Non-pigmented ciliary epithelial cell (primary cell): ENCODE data around the gene CCDC7.
"Not testable (repeated sequence)": the region's sequence is repeated elsewhere in the genome, so short reads cannot be mapped to it uniquely, and the experiment has no call there.

Source experiments
- DNase-seq: peaks from one replicate; pipeline ENCODE4 v3.0.0-alpha.2; 2010; ENCODE audit warnings: low read depth

Gene CCDC7

DNA sequence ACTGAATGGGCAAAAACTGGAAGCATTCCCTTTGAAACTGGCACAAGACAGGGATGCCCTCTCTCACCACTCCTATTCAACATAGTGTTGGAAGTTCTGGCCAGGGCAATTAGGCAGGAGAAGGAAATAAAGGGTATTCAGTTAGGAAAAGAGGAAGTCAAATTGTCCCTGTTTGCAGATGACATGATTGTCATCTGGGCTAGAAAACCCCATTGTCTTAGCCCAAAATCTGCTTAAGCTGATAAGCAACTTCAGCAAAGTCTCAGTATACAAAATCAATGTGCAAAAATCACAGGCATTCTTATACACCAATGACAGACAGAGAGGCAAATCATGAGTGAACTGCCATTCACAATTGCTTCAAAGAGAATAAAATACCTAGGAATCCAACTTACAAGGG, 116.8 kb downstream of the CCDC7 start:
- DNase-seq, result not testable (repeated sequence)

DNA sequence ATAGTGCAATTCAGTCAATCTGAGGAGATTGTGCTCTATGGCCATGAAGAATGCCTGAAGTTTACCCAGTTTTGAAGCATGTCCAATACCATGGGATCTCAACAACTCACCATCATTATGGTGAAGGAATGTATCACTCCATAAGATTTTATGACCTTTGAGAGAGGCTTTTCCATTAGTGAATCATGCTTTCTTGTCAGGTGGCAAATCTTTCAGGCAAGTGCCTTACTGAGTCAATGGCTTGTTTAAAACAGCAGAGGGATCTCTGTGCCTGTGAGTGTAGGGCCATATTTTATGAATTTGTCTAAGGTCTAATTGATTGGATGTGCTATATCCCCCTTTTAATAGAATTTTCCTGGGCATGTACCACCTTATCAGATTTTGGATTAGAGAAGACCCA, 131.5 kb downstream of the CCDC7 start:
- DNase-seq, result no peak

DNA sequence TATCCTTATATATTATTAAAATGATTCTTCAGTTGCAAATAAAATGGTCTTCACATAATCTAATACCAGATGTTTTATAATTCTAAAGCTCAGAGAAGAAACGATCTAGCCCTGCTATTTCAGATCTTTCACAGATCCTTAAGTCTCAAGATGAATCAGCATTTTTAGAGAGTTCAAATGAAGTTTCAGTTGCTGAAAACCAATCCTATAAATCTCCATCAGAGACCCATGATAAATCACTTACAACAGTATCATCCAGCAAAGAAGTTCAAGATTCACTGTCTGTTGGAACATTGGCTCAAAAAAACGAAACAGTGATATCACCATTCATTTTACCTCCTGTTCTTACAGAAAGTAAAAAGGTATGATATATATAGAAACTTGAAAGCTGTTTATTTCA, 137.0 kb downstream of the CCDC7 start:
- no peak for DNase-seq

DNA sequence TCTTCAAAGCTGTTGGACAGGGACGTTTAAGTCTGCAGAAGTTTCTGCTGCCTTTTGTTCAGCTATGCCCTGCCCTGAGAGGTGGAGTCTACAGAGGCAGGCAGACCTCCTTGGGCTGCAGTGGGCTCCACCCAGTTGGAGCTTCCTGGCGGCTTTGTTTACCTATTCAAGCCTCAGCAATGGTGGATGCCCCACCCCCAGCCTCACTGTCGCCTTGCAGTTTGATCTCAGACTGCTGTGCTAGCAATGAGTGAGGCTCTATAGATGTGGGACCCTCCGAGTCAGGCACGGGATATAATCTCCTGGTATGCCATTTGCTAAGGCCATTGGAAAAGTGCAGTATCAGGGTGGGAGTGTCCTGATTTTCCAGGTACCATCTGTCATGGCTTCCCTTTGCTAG, 152.1 kb downstream of the CCDC7 start:
- DNase-seq, result not testable (repeated sequence)

DNA sequence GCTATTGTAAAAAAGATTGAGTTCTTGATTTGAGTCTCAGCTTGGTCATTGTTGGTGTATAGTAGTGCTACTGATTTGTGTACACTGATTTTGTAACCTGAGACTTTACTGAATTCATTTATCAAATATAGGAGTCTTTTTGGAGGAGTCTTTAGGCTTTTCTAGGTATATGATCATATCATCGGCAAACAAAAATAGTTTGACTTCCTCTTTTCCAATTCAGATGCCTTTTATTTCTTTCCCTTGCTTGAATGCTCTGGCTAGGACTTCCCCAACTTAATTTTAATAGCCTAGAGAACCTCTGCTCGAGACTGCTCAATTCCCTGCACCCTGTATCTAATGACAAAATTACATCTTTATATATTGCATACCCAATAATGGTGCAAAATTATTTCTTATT, 154.4 kb downstream of the CCDC7 start:
- DNase-seq, result no peak

DNA sequence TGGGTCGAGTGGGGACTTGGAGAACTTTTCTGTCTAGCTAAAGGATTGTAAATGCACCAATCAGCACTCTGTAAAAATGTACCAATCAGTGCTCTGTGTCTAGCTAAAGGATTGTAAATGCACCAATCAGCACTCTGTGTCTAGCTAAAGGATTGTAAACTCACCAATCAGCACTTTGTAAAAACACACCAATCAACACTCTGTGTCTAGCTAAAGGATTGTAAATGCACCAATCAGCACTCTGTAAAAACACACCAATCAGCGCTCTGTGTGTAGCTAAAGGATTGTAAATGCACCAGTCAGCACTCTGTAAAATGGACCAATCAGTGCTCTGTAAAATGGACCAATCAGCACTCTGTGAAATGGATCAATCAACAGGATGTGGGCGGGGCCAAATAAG, 155.6 kb downstream of the CCDC7 start:
- not testable (repeated sequence) for DNase-seq

DNA sequence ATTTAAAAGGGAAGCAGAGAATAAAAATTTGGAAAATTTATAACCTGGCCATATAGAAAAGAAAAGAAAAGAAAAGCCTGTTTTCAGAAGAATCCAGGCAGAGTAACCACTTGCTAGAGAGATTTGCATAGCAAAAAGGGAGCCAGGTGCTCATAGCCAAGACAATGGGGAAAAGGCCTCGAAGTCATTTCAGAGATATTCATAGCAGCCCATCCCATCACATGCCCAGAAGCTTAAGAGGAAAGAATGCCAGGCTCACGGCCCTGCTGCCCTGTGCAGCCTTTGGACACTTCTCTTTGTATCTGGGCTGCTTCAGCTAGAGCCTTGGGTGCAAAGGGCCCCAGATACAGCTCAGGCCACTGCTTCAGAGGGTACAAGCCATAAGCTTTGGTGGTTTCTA, 159.8 kb downstream of the CCDC7 start:
- DNase-seq, result no peak

DNA sequence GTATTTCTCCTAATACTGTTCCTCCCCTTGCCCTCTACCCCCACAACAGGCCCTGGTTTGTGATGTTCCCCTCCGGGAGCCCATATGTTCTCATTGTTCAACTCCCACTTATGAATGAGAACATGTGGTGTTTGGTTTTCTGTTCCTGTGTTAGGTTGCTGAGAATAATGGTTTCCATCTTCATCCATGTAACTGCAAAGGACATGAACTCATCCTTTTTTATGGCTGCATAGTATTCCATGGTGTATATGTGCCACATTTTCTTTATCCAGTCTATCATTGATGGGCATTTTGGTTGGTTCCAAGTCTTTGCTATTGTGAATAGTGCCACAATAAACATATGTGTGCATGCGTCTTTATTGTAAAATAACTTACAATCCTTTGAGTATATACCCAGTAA, 164.6 kb downstream of the CCDC7 start:
- DNase-seq, result not testable (repeated sequence)

DNA sequence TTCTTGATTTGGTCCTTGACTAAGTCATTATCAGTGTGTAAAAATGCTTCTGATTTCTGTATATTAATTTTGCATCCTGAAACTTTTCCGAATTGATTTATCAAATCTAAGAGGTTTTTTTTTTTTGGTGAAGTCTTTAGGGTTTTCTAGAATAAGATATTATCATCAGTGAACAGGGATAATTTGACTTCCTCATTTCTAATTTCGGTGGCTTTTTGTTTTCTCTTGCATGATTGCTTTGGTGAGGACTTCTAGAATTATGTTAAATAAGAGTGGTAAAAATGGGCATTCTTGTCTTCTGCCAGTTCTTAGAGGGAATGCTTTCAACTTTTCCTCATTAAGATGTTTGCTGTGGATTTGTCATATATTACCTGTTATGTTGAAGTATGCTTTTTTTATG, 170.5 kb downstream of the CCDC7 start:
- DNase-seq, result no peak

DNA sequence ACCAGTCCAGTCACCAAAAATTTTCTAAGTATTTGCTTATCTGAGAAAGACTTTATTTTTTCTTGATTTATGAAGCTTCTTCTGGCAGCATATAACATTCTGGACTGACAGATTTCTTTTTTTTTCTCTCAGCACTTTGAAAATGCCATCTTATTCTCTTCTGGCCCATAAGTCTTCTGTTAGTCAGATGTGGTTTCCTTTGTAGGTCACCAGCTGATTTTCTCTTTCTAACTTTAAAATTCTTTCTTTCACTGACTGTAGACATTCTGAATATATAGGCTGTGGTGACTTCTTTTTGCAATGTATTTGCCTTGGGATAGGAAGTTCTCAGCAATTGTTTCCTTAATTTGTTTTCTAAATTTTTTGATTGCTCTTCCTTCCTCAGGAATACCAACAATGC, 172.5 kb downstream of the CCDC7 start:
- DNase-seq, result no peak

DNA sequence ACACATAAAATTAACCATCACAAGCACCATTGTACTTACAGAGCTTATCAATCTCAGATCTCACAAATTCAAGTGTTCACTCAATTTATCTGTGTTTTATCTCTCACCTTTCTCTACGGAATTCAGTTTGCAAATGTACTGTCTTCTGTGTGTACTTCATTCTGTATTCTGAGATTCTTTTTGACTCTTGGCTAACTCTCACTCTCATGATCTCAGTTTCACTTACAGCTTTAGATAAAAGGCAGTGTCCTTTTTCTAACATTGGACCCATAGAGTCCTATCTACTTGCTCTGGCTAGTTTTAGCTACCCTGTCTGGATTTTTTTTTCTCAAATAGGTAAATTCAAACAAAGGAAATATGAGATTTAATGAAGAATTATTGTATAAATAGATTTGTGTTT, 176.0 kb downstream of the CCDC7 start:
- no peak for DNase-seq

DNA sequence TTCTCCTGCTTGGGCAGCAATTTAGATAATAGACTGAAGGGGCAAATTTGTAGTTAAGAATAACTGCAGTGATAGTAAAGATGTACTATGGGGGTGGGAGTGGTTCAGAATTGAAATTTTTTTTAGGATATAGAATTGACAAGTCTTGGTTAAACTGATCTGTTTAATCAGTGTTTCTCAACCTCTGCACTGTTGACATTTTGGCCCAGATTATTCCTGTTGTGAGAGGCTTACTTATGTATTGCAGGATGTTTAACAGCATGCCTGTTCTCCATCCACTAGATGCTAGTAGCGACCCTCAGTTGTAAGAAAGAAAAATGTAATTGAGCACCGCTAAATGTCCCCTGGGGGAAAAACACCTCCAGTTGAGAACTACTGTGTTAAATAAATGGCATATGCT, 176.5 kb downstream of the CCDC7 start:
- no peak for DNase-seq

DNA sequence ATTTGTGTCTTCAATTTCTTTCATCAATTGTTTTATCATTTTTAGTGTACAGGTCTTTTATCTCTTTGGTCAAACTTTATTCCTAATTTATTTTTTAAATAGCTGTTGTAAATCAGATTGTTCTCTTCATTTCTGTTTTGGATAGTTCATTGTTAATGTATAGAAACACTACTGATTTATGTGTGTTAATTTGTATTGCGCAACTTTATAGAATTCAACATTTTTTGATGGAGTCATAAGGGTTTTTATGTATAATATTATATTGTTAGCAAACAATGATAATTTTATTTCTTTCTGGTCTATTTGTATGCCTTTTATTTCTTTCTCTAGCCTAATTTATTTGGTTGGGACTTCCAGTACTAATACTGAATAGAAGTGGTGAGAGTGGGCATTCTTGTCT, 181.2 kb downstream of the CCDC7 start:
- DNase-seq, result no peak

DNA sequence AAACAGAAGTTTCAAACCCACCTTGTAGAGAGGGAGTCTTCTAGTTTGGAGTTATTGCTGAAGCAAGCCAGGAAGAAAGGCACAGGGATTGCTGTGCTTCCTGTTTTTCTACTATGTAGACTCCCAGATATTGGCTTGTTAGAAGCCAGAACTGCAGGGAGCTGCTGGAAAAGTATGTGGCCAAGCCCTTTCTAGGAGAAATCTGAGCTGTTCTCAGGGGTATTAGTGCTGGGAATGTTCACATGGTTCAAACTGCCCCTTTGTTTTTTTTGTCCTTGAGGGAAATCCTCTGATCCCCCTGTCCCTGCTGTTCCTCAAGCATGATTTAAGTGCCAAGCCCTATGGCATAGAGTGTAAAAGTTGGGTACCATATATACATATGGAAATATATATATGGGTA, 184.0 kb downstream of the CCDC7 start:
- no peak for DNase-seq

DNA sequence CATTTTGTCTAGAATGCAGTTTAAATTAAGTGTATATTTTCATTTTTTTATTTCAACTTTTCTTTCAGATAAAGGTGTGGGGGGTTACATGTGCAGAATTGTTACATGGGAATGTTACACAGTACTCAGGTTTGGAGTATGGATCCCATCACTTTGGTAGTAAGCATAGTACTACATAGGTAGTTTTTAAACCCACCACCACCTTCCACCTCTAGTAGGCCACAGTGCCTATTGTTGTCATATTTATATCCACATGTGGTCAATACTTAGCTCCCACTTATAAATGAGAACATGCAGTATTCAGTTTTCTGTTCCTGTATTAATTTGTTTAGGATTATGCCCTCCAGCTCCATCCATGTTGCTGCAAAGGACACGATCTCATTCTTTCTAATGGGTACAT, 200.6 kb downstream of the CCDC7 start:
- DNase-seq, result no peak

DNA sequence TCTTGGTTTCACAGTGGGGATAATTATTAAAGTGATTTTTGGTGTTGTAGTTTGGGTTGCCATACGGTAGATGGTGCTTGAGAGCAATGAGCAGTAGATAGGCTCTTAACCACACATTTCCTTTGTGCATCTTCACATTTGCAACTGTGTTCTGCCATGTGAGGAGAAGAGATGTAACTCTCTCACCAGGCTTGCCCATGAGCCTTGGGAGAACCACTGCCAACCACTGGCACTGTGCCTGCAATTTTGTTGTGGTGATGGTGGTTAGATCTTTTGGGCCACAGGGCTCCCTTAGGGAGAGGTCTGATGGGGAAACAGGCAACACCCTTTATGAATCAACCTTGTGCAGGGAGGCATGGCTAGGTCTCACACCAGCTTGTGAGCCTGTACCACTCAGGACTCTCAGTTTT, 204.3 kb downstream of the CCDC7 start:
- no peak for DNase-seq

DNA sequence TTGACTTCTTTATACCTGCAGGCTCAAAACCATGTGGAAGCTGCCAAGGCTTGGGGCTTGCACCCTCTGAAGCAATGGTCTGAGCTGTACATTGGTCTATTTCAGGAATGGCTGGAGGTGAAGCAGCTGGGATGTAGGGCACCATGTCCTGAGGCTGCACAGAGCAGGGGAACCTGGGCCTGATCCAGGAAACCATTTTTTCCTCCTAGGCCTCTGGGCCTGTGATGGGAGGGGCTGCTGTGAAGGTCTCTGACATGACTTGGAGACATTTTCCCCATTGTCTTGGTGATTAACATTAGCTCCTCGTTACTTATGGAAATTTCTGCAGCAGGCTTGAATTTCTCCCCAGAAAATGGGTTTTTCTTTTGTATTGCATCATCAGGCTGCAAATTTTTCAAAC, 211.5 kb downstream of the CCDC7 start:
- DNase-seq, result not testable (repeated sequence)

DNA sequence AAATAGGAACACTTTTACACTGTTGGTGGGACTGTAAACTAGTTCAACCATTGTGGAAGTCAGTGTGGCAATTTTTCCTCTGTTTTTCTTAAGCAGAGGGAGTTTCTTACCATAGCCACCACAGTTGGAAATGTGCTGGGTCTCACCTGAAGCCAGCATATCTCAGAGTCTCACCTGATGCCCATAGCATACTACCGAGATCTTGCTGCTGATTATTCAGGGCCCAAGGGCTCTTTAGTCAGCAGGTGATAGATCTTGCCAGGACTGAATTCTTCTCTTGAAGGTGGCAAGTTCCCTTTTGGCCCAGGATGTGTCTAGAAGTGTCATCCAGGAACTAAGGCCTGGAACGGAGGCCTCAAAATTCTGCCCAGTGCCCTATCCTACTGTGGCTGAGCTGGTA, 215.4 kb downstream of the CCDC7 start:
- DNase-seq, result no peak

DNA sequence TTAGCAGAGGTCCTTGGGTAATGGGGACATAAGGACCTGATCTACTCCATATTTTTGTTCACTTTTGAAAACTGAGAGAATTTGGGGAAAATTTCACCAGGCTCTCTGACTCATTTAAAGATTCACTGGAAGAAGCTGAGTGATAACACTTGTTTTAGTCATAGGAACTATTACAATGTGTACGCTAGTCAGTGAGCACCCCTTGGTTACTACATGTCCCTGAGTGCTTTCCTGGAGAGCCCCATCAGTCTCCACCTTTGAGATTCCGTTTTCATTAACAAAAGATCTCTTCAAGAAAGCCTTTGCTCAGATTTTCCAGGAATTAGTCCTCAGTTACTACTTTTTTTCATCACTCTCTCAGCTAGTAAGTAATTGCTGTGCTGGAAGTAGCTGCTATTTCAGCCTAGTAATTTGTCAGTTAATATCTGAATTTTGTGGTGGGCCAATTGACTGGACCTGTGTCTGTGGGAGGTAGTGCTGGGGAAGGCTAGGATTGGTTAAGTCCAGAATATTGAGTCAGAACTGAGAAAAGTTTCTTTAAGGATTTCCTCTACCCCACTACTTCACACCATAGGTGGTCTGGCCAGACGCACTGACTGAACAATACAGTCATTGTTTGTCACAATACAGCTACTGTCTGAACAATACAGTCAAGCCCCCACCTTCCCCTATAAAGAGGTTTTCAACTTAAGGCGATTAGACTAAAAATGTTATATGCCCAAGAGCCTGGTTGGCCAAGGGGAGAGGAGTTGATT, 235.0 kb downstream of the CCDC7 start:
- DNase-seq, result no peak

DNA sequence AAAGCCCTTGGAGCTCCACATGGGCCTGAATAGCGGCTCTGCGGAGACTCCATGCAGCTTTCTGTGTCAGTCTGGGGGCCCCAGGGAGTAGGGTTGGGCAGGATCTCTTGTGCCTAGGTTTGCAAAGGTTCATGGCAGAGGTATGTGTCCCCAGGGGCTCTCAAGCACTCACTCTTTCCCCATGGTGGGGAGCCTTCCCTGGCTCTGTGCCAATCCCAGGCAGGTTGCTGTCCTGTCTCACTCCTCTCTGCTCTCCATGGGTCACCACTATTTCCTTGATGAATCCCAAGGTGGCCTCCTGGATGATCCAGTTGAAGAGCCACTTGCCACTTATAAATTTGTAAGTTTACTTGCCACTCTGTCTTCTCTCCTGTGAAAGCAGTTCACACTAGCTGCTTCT, 238.4 kb downstream of the CCDC7 start:
- DNase-seq, result no peak

DNA sequence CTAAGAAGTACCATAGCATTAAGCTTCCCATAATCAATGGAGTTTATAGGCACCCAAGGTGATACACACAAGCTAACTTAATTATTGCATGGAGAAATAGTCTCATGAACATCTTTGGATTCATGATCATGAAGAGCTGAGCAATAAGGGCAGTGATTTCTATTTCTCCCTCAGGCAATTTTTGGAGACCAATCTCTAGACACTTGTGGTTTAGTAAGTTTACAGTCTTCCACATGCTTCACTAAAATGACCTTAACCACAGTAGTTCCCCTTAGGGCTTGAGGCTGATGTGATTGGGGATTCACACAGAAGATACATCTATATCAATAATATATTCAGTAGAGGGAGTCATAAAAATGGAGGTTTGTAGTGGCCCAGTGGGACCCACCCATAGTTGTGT, 241.2 kb downstream of the CCDC7 start:
- no peak for DNase-seq

DNA sequence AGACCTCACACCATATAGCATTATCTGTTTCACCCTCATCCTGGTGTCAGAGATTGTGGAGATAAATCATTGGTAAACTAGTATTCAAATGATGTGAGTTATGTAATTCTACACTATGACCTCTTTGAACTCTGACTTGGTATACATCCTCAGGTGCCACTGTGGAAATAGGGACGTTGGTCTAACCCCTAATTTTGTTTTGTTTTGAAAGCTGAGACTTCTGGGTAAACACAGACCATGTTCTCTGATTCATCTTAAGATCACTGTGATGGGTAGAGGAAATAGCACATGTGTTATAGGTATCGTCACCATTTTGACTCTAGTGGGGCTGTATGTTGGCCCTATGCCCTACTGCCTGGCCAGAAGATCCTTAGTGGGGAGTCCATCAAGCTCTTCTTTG, 241.6 kb downstream of the CCDC7 start:
- no peak for DNase-seq

DNA sequence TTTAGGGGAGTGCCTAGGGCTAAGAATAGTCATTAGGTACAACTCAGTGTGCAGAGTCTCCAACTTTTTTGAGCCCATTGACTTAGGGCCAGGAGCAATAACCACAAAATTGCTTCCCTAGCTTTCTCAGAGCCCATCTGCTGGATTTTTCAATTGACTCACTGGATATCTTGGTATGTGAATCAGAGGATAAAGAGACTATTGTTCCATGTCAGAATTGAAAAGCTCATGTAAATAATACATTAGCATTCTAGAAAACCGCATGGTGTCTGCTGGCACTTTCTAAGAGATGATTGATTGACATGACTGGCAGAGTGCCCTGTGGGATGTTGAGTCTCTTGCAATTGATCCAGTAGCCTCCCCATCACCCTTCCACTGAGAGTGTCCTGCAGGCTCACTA, 246.2 kb downstream of the CCDC7 start:
- DNase-seq, result peak; percentile 41

DNA sequence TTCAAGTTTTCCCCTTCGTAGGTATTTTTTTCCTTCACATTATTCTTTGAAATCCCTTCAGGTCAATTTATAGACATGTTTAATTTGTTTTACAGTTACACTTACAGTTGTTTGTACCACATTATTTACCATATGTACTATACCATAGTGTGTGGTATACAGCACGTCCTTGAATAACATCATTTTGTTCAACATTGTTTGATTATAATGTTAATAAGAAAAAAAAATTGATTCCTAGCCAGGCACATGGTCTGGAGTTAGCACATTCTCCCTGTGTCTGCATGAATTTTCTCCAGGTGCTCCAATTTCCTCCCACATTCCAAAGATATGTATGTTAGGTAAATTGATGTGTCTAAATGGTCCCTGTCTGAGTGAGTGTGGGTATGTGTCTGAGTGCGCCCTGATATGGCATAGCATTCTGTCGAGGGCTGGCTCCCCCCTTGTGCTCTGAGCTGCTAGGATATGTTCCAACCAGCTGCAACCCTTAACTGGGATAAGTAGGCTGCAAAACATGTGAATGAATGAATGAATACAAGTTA, 247.6 kb downstream of the CCDC7 start:
- DNase-seq, result no peak
